ENCODE results near the gene SIN3B.

GRCh38 chr19:16915135-16915534 is 85.9 kb downstream of the SIN3B start:
- TF ChIP-seq EP300 (IDR thresholded peaks at IDR 0.05) (no peak), CTCF (IDR thresholded peaks at IDR 0.05) (no peak), POLR2A (IDR thresholded peaks at IDR 0.05) (no peak)

All from ovary (tissue), 3 donors.